ENCODE measurements around the gene ANKRD29.

Gene ANKRD29

GRCh38 chr18:23612434-23613090, 50.1 kb downstream of the ANKRD29 start:
- DNase-seq, result no peak

GRCh38 chr18:23609390-23610023, 53.2 kb downstream of the ANKRD29 start:
- DNase-seq, result no peak

GRCh38 chr18:23608211-23608610, 54.5 kb downstream of the ANKRD29 start:
- no peak for DNase-seq

- DNase-seq, result no peak
Observed at GRCh38 chr18:23605941-23606340, 56.8 kb downstream of the ANKRD29 start.

- DNase-seq, result no peak
Observed at GRCh38 chr18:23599809-23600208, 62.9 kb downstream of the ANKRD29 start.

- DNase-seq, result no peak
Observed at GRCh38 chr18:23596183-23596582, 66.5 kb downstream of the ANKRD29 start.

- DNase-seq, result no peak
Observed at GRCh38 chr18:23595591-23595990, 67.1 kb downstream of the ANKRD29 start.

- no peak for DNase-seq
Observed at GRCh38 chr18:23593720-23594119, 69.0 kb downstream of the ANKRD29 start.

GRCh38 chr18:23592911-23593310, 69.8 kb downstream of the ANKRD29 start:
- DNase-seq, result no peak

GRCh38 chr18:23591011-23591410, 71.7 kb downstream of the ANKRD29 start:
- DNase-seq, result no peak

GRCh38 chr18:23588836-23589560, 73.7 kb downstream of the ANKRD29 start:
- DNase-seq, result no peak

- DNase-seq, result no peak
Observed at GRCh38 chr18:23587220-23587642, 75.5 kb downstream of the ANKRD29 start.

GRCh38 chr18:23586249-23587196, 76.2 kb downstream of the ANKRD29 start, which contains the start of gene NPC1:
NPC1 (minus strand) TSS chr18:23586506; CDS start chr18:23586343, 163 bp downstream.
- DNase-seq, result peak; percentile 78

- no peak for DNase-seq
Observed at GRCh38 chr18:23585897-23586248, 76.8 kb downstream of the ANKRD29 start.

GRCh38 chr18:23585007-23585871, 77.5 kb downstream of the ANKRD29 start:
- DNase-seq, result peak; percentile 33

- DNase-seq, result no peak
Observed at GRCh38 chr18:23584019-23584983, 78.4 kb downstream of the ANKRD29 start.

GRCh38 chr18:23583071-23583865, 79.4 kb downstream of the ANKRD29 start:
- DNase-seq, result no peak

GRCh38 chr18:23580677-23581367, 81.9 kb downstream of the ANKRD29 start:
- DNase-seq, result no peak
